ENCODE data around the gene SSH2. TPM values are rescaled to one million over a fixed set of nuclear protein-coding genes. Genes with fewer than 3 reads are reported as not detected.

Gene SSH2
- total and polyA plus RNA-seq, 9 of the 15 experiments (the other 6 are each of a cell fraction or from before 2014, with no cell fraction given), result 3.9 to 16.1 (median 10.2) TPM

DNA sequence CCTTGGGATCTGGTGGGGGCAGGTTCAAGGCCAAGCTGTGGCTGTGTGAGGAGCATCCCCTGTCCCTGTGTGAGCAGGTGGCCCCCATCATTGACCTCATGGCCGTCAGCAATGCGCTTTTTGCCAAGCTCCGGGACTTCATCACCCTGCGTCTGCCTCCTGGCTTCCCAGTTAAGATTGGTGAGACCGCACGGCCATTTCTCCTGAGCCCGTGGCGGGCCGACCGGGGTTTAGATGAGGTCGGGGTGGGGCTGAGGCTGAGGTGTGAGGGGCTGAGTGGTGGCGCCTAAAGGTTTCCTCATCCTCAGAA, 318.0 kb downstream of the SSH2 start:
- ChIA-PET CTCF (ENCODE audit: low intra/inter-chr PET ratio) (no interaction called here), POLR2A (interaction anchor here (1.2 kb wide), 1 partner anchor 16 kb away, joined by 3 read pairs; no protein-coding TSS in a partner anchor)
- Histone ChIP-seq H3K36me3 (ENCODE audit: control insufficient read depth, insufficient read depth, low read length) (peaks cover 3% of the 10 kb centered on the region; the same call in 1 of the 3 replicates), H3K4me3 (no peak overlapping the region), H3K9me3 (replicated peaks; ENCODE audit: control insufficient read depth, insufficient read depth, low read depth, low read length) (no peaks in the 10 kb centered on the region), H3K79me2 (ENCODE audit: control insufficient read depth, insufficient read depth, low read length) (no peaks in the 10 kb centered on the region), H2AFZ (ENCODE audit: low read depth, low read length) (no peak overlapping the region), H3K9me1 (ENCODE audit: control insufficient read depth, insufficient read depth, low read length) (peaks cover 7% of the 10 kb centered on the region), H3K4me2 (ENCODE audit: insufficient read depth, low read length) (no peak overlapping the region), H3K27me3 (ENCODE audit: control insufficient read depth in 2 of 2, insufficient read depth in 2 of 2, low read length in 2 of 2) (no peaks in the 10 kb centered on the region), H4K20me1 (replicated peaks; ENCODE audit: control insufficient read depth, insufficient read depth, low read length) (no peaks in the 10 kb centered on the region; the same call in 1 of the 2 replicates), H3K9ac (ENCODE audit: insufficient read depth in 1 of 2, low read depth in 2 of 2, low read length in 2 of 2) (no peak overlapping the region), H3K4me1 (replicated peaks in 1 of 2; ENCODE audit: control insufficient read depth in 2 of 2, insufficient read depth in 2 of 2, low read length in 2 of 2) (peaks cover 12 to 50% of the 10 kb centered on the region in 2 experiments; a peak in 4 of 5 replicates), H3K27ac (ENCODE audit: extremely low read depth, low read depth, low read length) (no peak overlapping the region)
- no peak for DNase-seq (ENCODE audit: extremely low read depth in 1 of 4, low spot score in 3 of 4)
- no peak for ATAC-seq
- BruUV-seq (replicated peaks), result no TSS peak
- intact Hi-C loops (cut with micrococcal nuclease) (loop anchor here (10.0 kb wide), 1 partner anchor 467 kb away; no protein-coding TSS in a partner anchor), in situ Hi-C loops (cut with MboI) (no loop called here)
- 85% methylated on average over 7 of the region's 12 CpGs for WGBS (ENCODE audit: insufficient coverage, low coverage, missing lambda C conversion rate)
- no peak for FAIRE-seq
- no peak for TF ChIP-seq FOXP1 (CRISPR knock-in tag; IDR thresholded peaks at IDR 0.05)
- TF ChIP-seq ZFPM2 (CRISPR knock-in tag; IDR thresholded peaks at IDR 0.05), result no peak
- TF ChIP-seq, protein P1, sequence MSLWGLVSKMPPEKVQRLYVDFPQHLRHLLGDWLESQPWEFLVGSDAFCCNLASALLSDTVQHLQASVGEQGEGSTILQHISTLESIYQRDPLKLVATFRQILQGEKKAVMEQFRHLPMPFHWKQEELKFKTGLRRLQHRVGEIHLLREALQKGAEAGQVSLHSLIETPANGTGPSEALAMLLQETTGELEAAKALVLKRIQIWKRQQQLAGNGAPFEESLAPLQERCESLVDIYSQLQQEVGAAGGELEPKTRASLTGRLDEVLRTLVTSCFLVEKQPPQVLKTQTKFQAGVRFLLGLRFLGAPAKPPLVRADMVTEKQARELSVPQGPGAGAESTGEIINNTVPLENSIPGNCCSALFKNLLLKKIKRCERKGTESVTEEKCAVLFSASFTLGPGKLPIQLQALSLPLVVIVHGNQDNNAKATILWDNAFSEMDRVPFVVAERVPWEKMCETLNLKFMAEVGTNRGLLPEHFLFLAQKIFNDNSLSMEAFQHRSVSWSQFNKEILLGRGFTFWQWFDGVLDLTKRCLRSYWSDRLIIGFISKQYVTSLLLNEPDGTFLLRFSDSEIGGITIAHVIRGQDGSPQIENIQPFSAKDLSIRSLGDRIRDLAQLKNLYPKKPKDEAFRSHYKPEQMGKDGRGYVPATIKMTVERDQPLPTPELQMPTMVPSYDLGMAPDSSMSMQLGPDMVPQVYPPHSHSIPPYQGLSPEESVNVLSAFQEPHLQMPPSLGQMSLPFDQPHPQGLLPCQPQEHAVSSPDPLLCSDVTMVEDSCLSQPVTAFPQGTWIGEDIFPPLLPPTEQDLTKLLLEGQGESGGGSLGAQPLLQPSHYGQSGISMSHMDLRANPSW (CRISPR knock-in tag; IDR thresholded peaks at IDR 0.05), result no peak
- no peak for TF ChIP-seq HMGN3 (IDR thresholded peaks at IDR 0.05; ENCODE audit: borderline replicate concordance, extremely low read depth, insufficient read length, low read depth, low read length)
- no peak for TF ChIP-seq ZNF133 (CRISPR knock-in tag; IDR thresholded peaks at IDR 0.05)
- TF ChIP-seq, protein P2, sequence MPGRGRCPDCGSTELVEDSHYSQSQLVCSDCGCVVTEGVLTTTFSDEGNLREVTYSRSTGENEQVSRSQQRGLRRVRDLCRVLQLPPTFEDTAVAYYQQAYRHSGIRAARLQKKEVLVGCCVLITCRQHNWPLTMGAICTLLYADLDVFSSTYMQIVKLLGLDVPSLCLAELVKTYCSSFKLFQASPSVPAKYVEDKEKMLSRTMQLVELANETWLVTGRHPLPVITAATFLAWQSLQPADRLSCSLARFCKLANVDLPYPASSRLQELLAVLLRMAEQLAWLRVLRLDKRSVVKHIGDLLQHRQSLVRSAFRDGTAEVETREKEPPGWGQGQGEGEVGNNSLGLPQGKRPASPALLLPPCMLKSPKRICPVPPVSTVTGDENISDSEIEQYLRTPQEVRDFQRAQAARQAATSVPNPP (IDR thresholded peaks at IDR 0.05; ENCODE audit: borderline replicate concordance, insufficient read depth, insufficient read length), result no peak
- no peak for TF ChIP-seq NFXL1 (CRISPR knock-in tag; IDR thresholded peaks at IDR 0.05)
- no peak for TF ChIP-seq RNF2 (IDR thresholded peaks at IDR 0.05)
- no peak for TF ChIP-seq SRF (CRISPR knock-in tag; IDR thresholded peaks at IDR 0.05)
- no peak for TF ChIP-seq POLR2B (IDR thresholded peaks at IDR 0.05; ENCODE audit: low read depth, partially characterized antibody)
- no peak for TF ChIP-seq SREBF2 (CRISPR knock-in tag; IDR thresholded peaks at IDR 0.05)
- TF ChIP-seq NCOA4 (IDR thresholded peaks at IDR 0.05; ENCODE audit: partially characterized antibody), result no peak
- TF ChIP-seq CEBPB (tag; IDR thresholded peaks at IDR 0.05), result no peak
- TF ChIP-seq TBL1XR1 (IDR thresholded peaks at IDR 0.05; ENCODE audit: low read length in 2 of 2), result no peak
- no peak for TF ChIP-seq ZNF124 (CRISPR knock-in tag; IDR thresholded peaks at IDR 0.05)
- TF ChIP-seq, protein P3, sequence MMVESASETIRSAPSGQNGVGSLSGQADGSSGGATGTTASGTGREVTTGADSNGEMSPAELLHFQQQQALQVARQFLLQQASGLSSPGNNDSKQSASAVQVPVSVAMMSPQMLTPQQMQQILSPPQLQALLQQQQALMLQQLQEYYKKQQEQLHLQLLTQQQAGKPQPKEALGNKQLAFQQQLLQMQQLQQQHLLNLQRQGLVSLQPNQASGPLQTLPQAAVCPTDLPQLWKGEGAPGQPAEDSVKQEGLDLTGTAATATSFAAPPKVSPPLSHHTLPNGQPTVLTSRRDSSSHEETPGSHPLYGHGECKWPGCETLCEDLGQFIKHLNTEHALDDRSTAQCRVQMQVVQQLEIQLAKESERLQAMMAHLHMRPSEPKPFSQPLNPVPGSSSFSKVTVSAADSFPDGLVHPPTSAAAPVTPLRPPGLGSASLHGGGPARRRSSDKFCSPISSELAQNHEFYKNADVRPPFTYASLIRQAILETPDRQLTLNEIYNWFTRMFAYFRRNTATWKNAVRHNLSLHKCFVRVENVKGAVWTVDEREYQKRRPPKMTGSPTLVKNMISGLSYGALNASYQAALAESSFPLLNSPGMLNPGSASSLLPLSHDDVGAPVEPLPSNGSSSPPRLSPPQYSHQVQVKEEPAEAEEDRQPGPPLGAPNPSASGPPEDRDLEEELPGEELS (CRISPR knock-in tag; IDR thresholded peaks at IDR 0.05; ENCODE audit: borderline replicate concordance), result no peak
- no peak for TF ChIP-seq TCFL5 (CRISPR knock-in tag; conservative IDR thresholded peaks at IDR 0.05)
- TF ChIP-seq, protein P4, sequence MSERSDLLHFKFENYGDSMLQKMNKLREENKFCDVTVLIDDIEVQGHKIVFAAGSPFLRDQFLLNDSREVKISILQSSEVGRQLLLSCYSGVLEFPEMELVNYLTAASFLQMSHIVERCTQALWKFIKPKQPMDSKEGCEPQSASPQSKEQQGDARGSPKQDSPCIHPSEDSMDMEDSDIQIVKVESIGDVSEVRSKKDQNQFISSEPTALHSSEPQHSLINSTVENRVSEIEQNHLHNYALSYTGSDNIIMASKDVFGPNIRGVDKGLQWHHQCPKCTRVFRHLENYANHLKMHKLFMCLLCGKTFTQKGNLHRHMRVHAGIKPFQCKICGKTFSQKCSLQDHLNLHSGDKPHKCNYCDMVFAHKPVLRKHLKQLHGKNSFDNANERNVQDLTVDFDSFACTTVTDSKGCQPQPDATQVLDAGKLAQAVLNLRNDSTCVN (CRISPR knock-in tag; IDR thresholded peaks at IDR 0.05), result no peak
